ENCODE results near the gene MRC1. TPM values are rescaled to one million over a fixed set of nuclear protein-coding genes. Genes with fewer than 3 reads are reported as not detected.
A peak's percentile ranks its signal among the peaks of the same experiment; 100 is the strongest.

Gene MRC1
- polyA plus RNA-seq, 2 of the 4 experiments (the other 2 are of a cell fraction), result not detected

DNA sequence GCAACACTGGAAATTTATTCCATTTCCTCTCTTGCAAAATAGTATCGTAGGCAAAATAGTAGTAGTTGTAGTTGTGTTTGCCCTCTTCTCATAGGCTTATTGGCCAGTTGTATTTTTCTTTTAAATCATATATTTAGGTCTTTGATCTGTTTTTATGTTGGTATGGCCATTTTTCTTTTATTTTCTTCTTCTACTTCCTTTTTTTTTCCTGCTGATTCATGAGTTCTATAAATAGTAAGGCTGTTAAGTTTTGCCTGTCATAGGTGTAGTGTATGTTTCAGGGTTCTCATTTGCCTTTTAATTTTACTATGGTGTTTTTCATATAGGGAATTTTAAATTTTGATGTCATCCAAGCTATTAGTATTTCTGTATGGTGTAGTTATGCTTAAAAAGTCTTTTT lies 25.4 kb upstream of the MRC1 start:
- H3K9me3 ChIP-seq, result no peaks in the 10 kb centered on the region
- no peak overlapping the region for H3K4me3 ChIP-seq
- H3K4me2 ChIP-seq, result peak overlapping the region; percentile 67
- ATAC-seq, result no peak
- WGBS (ENCODE audit: missing lambda C conversion rate), result 53% methylated on average over 1 of the region's 1 CpG
- peak overlapping the region; percentile 69 to 82 for H3K27ac ChIP-seq
- no peak for DNase-seq (ENCODE audit: low read depth in 1 of 2, low spot score in 1 of 2)
- CTCF ChIA-PET, result no interaction called here
- H3K4me1 ChIP-seq, result peaks cover 62% of the 10 kb centered on the region
- POLR2A ChIA-PET, result no interaction called here
- TF ChIP-seq BHLHE40 (IDR thresholded peaks at IDR 0.05; ENCODE audit: low read depth, low read length), result no peak
- TF ChIP-seq FOSB (CRISPR knock-in tag; IDR thresholded peaks at IDR 0.05), result no peak
- peak; percentile 65 for TF ChIP-seq MAFK (IDR thresholded peaks at IDR 0.05; ENCODE audit: partially characterized antibody)
- no peak for FAIRE-seq

DNA sequence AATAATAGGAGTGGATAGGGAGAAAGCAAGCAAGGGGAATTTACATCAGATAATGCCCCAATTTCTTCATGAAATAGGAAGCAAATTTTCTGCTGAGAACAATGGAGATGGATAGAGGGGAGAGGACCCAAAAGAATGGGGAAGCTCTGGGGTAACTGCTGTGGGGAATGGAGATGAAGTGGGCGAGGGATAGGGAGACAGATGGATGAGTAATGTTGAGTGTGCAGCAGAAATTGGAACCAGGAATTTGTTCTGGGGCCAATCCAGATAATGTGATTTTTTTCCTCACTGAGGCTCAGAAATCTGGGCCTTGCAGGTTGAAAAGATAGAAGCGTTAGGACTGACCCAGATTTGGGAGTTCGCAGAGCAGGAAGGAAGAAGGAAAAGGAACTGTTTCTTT lies 24.5 kb upstream of the MRC1 start:
- CTCF ChIA-PET, result interaction anchor here (0.5 to 1.8 kb wide), 3 partner anchors 11 to 65 kb away, joined by 3 to 5 read pairs (median 5); no protein-coding TSS in a partner anchor
- DNase-seq (ENCODE audit: low read depth in 1 of 2, low spot score in 1 of 2) (no peak), FAIRE-seq (no peak), ATAC-seq (no peak)
- no peaks in the 10 kb centered on the region for H3K9me3 ChIP-seq
- POLR2A ChIA-PET, result interaction anchor here (1.4 kb wide), 1 partner anchor 167 kb away, joined by 3 read pairs; the partner anchor contains the start of gene HACD1
- H3K4me2 ChIP-seq, result peak overlapping the region; percentile 67
- TF ChIP-seq RNF2 (IDR thresholded peaks at IDR 0.05; ENCODE audit: borderline replicate concordance, low read depth) (no peak), PHF8 (IDR thresholded peaks at IDR 0.05; ENCODE audit: borderline replicate concordance, low read depth) (no peak), MYC (IDR thresholded peaks at IDR 0.05; ENCODE audit: borderline replicate concordance, low read length) (no peak), ELK1 (IDR thresholded peaks at IDR 0.05; ENCODE audit: low read depth, low read length) (no peak), JUNB (IDR thresholded peaks at IDR 0.05) (peak; percentile 39; the same call in 1 of the 2 replicates)
- H3K4me3 ChIP-seq, result no peak overlapping the region
- WGBS (ENCODE audit: missing lambda C conversion rate), result 66% methylated on average over 3 of the region's 3 CpGs
- peaks cover 69% of the 10 kb centered on the region for H3K4me1 ChIP-seq
- H3K27ac ChIP-seq, result peak overlapping the region; percentile 69 to 79

GRCh38 chr10:17785276-17785930 lies 23.7 kb upstream of the MRC1 start:
- POLR2A ChIA-PET, result interaction anchor here (1.4 kb wide), 1 partner anchor 168 kb away, joined by 3 read pairs; the partner anchor contains the start of gene HACD1
- DNase-seq (ENCODE audit: low read depth in 1 of 2, low spot score in 1 of 2) (no peak), FAIRE-seq (no peak), ATAC-seq (no peak)
- no peak overlapping the region for H3K4me3 ChIP-seq
- TF ChIP-seq RAD21 (conservative IDR thresholded peaks at IDR 0.05 in 1 of 2, IDR thresholded peaks at IDR 0.05 in 1 of 2) (no peak), ESRRA (IDR thresholded peaks at IDR 0.05; ENCODE audit: borderline replicate concordance, low read length) (no peak), ZC3H11A (IDR thresholded peaks at IDR 0.05) (no peak), HOXA7 (CRISPR knock-in tag; IDR thresholded peaks at IDR 0.05) (no peak), FOSL2 (IDR thresholded peaks at IDR 0.05) (no peak), FOSL2 (CRISPR knock-in tag; IDR thresholded peaks at IDR 0.05) (no peak), NPAS2 (CRISPR knock-in tag; IDR thresholded peaks at IDR 0.05; ENCODE audit: borderline replicate concordance) (no peak), JUN (IDR thresholded peaks at IDR 0.05) (no peak), HOXB13 (CRISPR knock-in tag; IDR thresholded peaks at IDR 0.05; ENCODE audit: low read depth) (no peak), ATOH8 (CRISPR knock-in tag; IDR thresholded peaks at IDR 0.05; ENCODE audit: low read depth) (no peak), CBX2 (IDR thresholded peaks at IDR 0.05; ENCODE audit: borderline replicate concordance, low read depth) (no peak), SMC3 (IDR thresholded peaks at IDR 0.05) (no peak), EHF (CRISPR knock-in tag; IDR thresholded peaks at IDR 0.05) (no peak), NFE2L2 (conservative IDR thresholded peaks at IDR 0.05; ENCODE audit: low read length) (no peak), FOSB (CRISPR knock-in tag; IDR thresholded peaks at IDR 0.05) (no peak), ZNF302 (CRISPR knock-in tag; IDR thresholded peaks at IDR 0.05) (no peak), KDM1A (IDR thresholded peaks at IDR 0.05; ENCODE audit: low read depth) (no peak), HDAC2 (IDR thresholded peaks at IDR 0.05) (no peak)
- H3K27ac ChIP-seq, result peak overlapping the region; percentile 69 to 79; a peak in 5 of 6 replicates
- no peaks in the 10 kb centered on the region for H3K9me3 ChIP-seq
- H3K4me1 ChIP-seq, result peaks cover 69% of the 10 kb centered on the region
- peak overlapping the region; percentile 67; the same call in 2 of the 3 replicates for H3K4me2 ChIP-seq
- WGBS (ENCODE audit: missing lambda C conversion rate), result 85% methylated on average over 5 of the region's 5 CpGs
- CTCF ChIA-PET, result interaction anchor here (0.6 to 1.8 kb wide), 2 partner anchors 10 to 51 kb away, joined by 3 to 5 read pairs; no protein-coding TSS in a partner anchor
